ENCODE measurements around the gene SPATA2L.

The SPATA2L gene

GRCh38 chr16:89727406-89728120 lies 26.1 kb upstream of the SPATA2L start:
- no peak for DNase-seq

GRCh38 chr16:89723279-89724250 lies 22.1 kb upstream of the SPATA2L start:
- DNase-seq: no peak

- no peak for DNase-seq
Measured at GRCh38 chr16:89722392-89723278, 21.1 kb upstream of the SPATA2L start.

- DNase-seq: no peak
Measured at GRCh38 chr16:89721546-89722391, 20.3 kb upstream of the SPATA2L start.

- DNase-seq: peak; percentile 74
Measured at GRCh38 chr16:89720813-89721545, 19.5 kb upstream of the SPATA2L start, which contains the start of the genes VPS9D1 and ZNF276. VPS9D1 (minus strand) TSS chr16:89720898; CDS start chr16:89720861, 37 bp downstream. ZNF276 (plus strand) TSS chr16:89721537; CDS start chr16:89721641, 104 bp downstream.

GRCh38 chr16:89720551-89720812 lies 19.0 kb upstream of the SPATA2L start:
- DNase-seq: peak; percentile 57

- no peak for DNase-seq
Measured at GRCh38 chr16:89717688-89718505, 16.4 kb upstream of the SPATA2L start.

GRCh38 chr16:89716916-89717687 lies 15.6 kb upstream of the SPATA2L start:
- no peak for DNase-seq

GRCh38 chr16:89716493-89716892 lies 15.0 kb upstream of the SPATA2L start:
- DNase-seq: no peak

GRCh38 chr16:89712274-89712781 lies 10.8 kb upstream of the SPATA2L start:
- DNase-seq: no peak

GRCh38 chr16:89711601-89712273 lies 10.2 kb upstream of the SPATA2L start:
- DNase-seq: peak; percentile 56

- DNase-seq: no peak
Measured at GRCh38 chr16:89710709-89711564, 9.4 kb upstream of the SPATA2L start.

- DNase-seq: no peak
Measured at GRCh38 chr16:89709716-89710432, 8.4 kb upstream of the SPATA2L start.

GRCh38 chr16:89709166-89709565 lies 7.7 kb upstream of the SPATA2L start:
- DNase-seq: no peak

GRCh38 chr16:89708481-89708931 lies 7.0 kb upstream of the SPATA2L start:
- no peak for DNase-seq

GRCh38 chr16:89707695-89708094 lies 6.2 kb upstream of the SPATA2L start:
- DNase-seq: no peak
